GM18499 (cell line): ENCODE measurements around the gene PRPF39.
"Not testable (repeated sequence)": the region's sequence is repeated elsewhere in the genome, so short reads cannot be mapped to it uniquely, and the experiment has no call there.

Experiments
- ATAC-seq: cut with Tn5 transposase; IDR thresholded peaks from one replicate; pipeline ENCODE4 v1.9.1; 2021; ENCODE audit warnings: moderate number of reproducible peaks; ENCODE audit not compliant: insufficient read depth, unreplicated experiment

The PRPF39 gene

GRCh38 chr14:45080416-45080968 is 3.4 kb upstream of the PRPF39 start:
- not testable (repeated sequence) for ATAC-seq

GRCh38 chr14:45081096-45081495 is 2.8 kb upstream of the PRPF39 start:
- not testable (repeated sequence) for ATAC-seq

GRCh38 chr14:45082420-45082819 is 1.5 kb upstream of the PRPF39 start:
- ATAC-seq = no peak

- ATAC-seq = no peak
Observed at GRCh38 chr14:45083617-45083975, 320 bp upstream of the PRPF39 start.

GRCh38 chr14:45084946-45085346 is 1.0 kb downstream of the PRPF39 start:
- no peak for ATAC-seq

DNA sequence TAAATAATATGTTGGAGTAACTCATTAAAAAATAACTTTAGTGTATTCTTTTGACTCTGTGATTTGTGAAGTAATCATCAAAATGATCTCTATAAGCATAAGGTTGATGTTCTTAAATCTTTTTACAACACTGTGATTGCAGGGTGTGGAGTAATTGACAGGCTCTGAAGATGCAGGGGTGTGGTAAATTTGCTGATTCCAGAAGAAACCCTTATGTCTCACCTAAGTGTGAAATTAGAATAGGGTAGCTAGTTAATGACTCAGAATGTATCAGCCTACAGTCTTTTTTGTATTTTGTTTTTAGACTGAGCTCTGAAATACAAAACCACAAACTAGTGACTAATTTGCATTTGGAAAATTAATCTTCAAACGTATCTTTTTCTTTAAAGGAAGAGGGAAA is 5.9 kb downstream of the PRPF39 start:
- peak; percentile 82 for ATAC-seq

DNA sequence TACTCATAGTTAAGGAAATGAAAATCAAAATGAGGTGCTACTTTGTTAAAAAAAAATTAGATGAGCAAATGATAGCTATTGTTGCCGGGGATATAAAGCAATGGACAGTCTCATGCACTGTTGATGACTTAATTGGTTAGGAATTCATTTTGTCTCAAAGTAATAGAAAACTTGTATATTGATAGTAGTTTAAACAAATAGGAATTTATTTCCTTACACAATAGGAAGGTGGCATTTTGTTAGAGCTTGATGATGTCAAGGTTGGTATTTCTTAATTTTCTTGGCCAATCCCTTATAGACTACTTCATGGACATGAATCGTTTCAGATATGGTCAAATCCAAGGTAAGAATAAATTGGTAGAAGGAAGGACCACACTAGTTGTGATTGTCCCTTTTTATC is 7.8 kb downstream of the PRPF39 start:
- no peak for ATAC-seq

GRCh38 chr14:45094275-45094674 is 10.4 kb downstream of the PRPF39 start:
- ATAC-seq = no peak

DNA sequence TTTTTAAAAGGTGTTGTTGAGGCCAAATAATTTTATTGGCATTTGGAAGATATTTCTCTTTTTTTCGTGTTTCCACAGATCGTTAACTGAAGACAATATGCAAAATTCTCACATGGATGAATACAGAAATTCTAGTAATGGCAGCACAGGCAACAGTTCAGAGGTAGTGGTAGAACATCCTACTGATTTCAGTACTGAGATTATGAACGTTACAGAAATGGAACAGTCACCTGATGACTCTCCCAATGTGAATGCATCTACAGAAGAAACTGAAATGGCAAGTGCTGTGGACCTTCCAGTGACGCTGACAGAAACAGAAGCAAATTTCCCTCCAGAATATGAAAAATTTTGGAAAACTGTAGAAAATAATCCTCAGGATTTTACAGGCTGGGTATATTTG is 11.2 kb downstream of the PRPF39 start:
- ATAC-seq = no peak

- no peak for ATAC-seq
Observed at GRCh38 chr14:45096218-45096617, 12.3 kb downstream of the PRPF39 start.

- no peak for ATAC-seq
Observed at GRCh38 chr14:45103806-45104205, 19.9 kb downstream of the PRPF39 start.

DNA sequence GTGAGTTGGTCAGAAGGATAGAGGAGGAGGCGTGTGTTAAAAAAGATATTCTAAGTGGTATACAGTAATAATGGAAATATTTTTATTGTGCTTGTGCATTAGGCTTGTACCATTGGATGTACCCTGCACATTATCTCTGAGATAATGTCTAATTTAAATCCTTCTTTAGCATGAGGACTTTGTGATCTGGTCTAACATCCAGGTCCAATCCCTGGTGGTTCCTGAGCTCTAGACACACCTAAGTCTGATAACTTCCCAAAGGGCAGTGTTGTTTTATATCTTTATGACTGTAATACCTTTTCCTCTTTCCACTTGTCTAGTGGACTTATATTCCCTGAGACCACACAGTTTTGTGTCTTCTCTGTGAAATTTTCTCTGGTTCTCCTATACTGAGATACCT is 20.6 kb downstream of the PRPF39 start:
- ATAC-seq = no peak

DNA sequence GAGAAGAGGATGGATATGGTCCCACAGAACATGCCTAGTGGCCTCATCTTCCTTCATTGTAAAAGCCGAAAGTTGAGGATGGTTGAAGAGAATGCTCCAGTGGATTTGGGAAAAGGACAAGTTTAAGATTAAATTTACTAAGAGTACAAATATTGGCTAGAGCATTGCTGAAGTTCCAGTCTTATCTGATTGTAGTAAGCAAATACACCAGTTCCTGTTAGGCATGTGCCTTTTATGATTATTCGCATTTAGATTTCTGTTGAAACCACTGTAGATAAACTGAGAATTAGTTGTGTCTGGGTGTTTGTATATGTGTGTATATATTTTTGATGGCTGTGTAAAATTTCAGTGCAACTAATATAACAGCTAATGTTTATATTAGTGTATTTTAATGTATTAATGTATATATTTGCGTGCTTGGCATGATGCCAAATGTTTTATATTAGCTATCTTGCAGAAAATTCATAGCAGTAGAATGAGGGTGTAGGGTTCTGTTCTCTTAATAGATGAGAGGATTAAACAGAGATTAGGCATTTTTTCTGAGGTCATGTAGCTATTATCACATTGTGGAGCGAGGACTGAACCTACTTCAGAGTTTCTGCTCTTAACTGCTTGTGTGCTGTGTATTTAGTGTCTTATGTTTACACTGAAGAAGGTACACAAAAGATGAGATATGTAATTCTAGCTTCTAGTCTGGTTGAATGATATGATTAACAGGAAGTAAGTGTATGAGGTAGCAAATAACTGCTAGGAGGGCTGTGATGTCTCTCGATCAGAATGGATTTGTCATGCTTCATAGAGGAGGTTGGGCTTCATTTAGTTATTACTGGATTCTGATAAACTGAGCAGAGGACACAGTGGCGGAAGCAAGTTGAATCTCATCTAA is 29.2 kb downstream of the PRPF39 start:
- ATAC-seq = no peak

GRCh38 chr14:45114327-45114726 is 30.4 kb downstream of the PRPF39 start:
- ATAC-seq = no peak

DNA sequence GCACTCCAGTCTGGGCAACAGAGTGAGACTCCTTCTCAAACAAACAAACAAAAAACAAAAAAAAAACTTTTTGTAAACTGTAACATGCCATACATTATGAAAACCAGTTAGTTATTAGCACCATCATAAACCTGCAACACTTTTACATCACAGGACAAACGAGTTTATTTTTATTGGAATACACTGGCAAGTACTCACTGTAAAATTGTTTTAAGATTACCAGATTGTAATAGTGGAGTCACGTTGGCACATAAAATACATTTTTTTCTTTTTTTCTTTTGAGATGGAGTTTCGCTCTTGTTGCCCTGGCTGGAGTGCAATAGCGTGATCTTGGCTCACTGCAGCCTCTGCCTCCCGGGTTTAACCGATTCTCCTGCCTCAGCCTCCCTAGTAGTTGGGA is 34.7 kb downstream of the PRPF39 start:
- no peak for ATAC-seq

GRCh38 chr14:45120096-45120495 is 36.2 kb downstream of the PRPF39 start:
- ATAC-seq = no peak

DNA sequence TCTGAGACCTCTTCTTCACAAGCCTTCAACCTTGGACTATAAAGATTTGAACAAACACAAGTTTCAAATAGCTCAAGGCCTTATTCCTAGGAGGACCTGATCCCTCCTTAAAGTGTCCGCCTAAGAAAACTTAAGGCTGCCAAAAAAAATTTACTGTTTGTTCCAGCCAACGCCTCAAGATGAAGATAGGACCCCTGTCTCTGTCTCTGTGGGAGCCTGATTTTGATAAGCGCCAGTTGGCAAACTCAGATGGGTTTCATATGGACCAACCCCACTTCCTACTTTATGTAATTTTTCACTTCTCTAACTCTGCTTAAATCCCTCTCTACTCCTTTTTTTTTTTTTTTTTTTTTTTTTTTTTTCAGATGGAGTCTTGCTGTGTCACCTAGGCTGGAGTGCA is 39.4 kb downstream of the PRPF39 start:
- no peak for ATAC-seq

DNA sequence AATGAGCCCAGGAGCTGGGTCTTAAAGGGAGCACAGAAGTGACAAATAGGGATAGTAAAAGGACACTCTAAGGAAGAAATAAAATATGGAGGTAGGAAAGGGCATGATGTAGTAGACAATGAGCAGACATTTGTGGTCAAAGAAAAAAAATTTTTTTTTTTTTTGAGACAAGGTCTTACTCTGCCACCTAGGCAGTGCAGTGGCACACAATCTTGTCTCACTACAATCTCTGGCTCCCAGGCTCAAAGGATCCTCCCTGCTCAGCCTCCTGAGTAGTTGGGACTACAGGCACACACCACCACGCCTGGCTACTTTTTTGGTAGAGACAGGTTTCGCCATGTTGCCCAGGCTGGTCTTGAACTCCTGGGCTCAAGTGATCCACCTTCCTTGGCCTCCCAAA is 41.8 kb downstream of the PRPF39 start:
- no peak for ATAC-seq

GRCh38 chr14:45128963-45129629 is 45.2 kb downstream of the PRPF39 start:
- ATAC-seq = no peak

DNA sequence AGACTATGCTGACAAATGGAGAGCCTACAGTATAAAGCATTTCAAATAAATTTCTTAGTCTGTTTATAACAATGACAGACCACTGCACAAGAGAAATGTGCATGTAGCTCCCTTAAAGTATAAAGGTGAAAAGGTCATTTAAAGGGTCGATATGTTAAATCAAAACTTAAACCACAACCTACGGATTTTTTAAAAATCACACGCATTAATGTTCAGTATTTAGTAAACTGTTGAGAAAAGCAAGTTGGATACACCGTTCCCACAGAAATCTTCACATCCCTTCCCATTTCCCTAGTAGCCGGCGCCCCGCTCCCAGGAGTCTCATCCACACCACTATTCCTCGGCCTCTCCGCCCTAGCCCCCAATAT is 49.8 kb downstream of the PRPF39 start:
- no peak for ATAC-seq
